DND-41 (cell line): ENCODE results near the gene ZC3H12C.

ENCODE experiments used
- CTCF ChIP-seq: IDR thresholded peaks from 2 replicates; pipeline ENCODE4 v1.5.1; 2012; ENCODE audit warnings: borderline replicate concordance, low read length, moderate library complexity, mild to moderate bottlenecking; ENCODE audit not compliant: poor library complexity, severe bottlenecking; ENCODE audit errors: extremely low read depth
- EZH2 ChIP-seq: IDR thresholded peaks from 3 replicates; pipeline ENCODE4 v1.6.1; 2012; ENCODE audit warnings: borderline replicate concordance, low read depth, mild to moderate bottlenecking, moderate library complexity, low read length, inconsistent platforms; ENCODE audit not compliant: severe bottlenecking

- TF ChIP-seq CTCF (no peak), EZH2 (no peak)
Observed at GRCh38 chr11:110082899-110083298, 10.3 kb upstream of the ZC3H12C start.
